Thyroid gland (tissue), 4 donors: Measurements from ENCODE around the gene POLL.
"Not testable (repeated sequence)": the region's sequence is repeated elsewhere in the genome, so short reads cannot be mapped to it uniquely, and the experiment has no call there.

Experiments used
- CTCF ChIP-seq, 6 experiments: fragments of 200-600 bp in 3 of 6; fragments of 450-650 bp in 3 of 6; sonication (generic) in 3 of 6; IDR thresholded peaks; one replicate each; pipeline ENCODE4 v1.5.1; 2016 to 2019; ENCODE audit warnings: antibody characterized with exemption in 6 of 6, mild to moderate bottlenecking in 2 of 6, inconsistent platforms in 1 of 6, moderate library complexity in 1 of 6
- POLR2A ChIP-seq, 2 donors: fragments of 450-650 bp; IDR thresholded peaks; one replicate each; pipeline ENCODE4 v1.6.1; 2017; ENCODE audit warnings: antibody characterized with exemption in 2 of 2, mild to moderate bottlenecking in 2 of 2, moderate library complexity in 1 of 2

- not testable (repeated sequence) for TF ChIP-seq CTCF, POLR2A (IDR thresholded peaks at IDR 0.05)
Observed at GRCh38 chr10:101633510-101633909, 45.5 kb upstream of the POLL start.
